RWPE2 (cell line): ENCODE data around the gene CCDC92.

Experiments
- ATAC-seq: fragments of 200-7000 bp; cut with Tn5 transposase; 3 replicates; pipeline ENCODE4 v1.9.1; 2021; ENCODE audit warnings: low read depth
- DNase-seq: peaks from one replicate; pipeline ENCODE4 v3.0.0-alpha.2; 2020; ENCODE audit warnings: low spot score
- H3K27ac ChIP-seq: fragments of 450-650 bp; 2 replicates; pipeline ENCODE4 v1.5.1; 2017; ENCODE audit warnings: mild to moderate bottlenecking; ENCODE audit not compliant: poor library complexity, severe bottlenecking
- H3K27me3 ChIP-seq: fragments of 250-450 bp; sonication (Bioruptor Pico); 2 replicates; pipeline ENCODE4 v1.5.1; 2021; ENCODE audit warnings: mild to moderate bottlenecking, moderate library complexity; ENCODE audit not compliant: insufficient read depth, poor library complexity, severe bottlenecking
- H3K36me3 ChIP-seq: fragments of 250-450 bp; sonication (Bioruptor Pico); 2 replicates; pipeline ENCODE4 v1.5.1; 2020; ENCODE audit warnings: low read depth, mild to moderate bottlenecking, moderate library complexity
- H3K4me1 ChIP-seq: fragments of 250-450 bp; sonication (Bioruptor Pico); 2 replicates; pipeline ENCODE4 v1.5.1; 2021; ENCODE audit warnings: mild to moderate bottlenecking, moderate library complexity; ENCODE audit not compliant: insufficient read depth, poor library complexity, severe bottlenecking
- H3K4me3 ChIP-seq: fragments of 250-450 bp; sonication (Bioruptor Pico); 2 replicates; pipeline ENCODE4 v1.5.1; 2021; ENCODE audit warnings: mild to moderate bottlenecking, moderate library complexity; ENCODE audit not compliant: severe bottlenecking
- H3K9me3 ChIP-seq: fragments of 250-450 bp; sonication (Bioruptor Pico); 2 replicates; pipeline ENCODE4 v1.5.1; 2021; ENCODE audit warnings: mild to moderate bottlenecking, moderate library complexity; ENCODE audit not compliant: severe bottlenecking
- CTCF ChIP-seq: fragments of 450-650 bp; IDR thresholded peaks from one replicate; pipeline ENCODE4 v1.5.1; 2017; ENCODE audit warnings: mild to moderate bottlenecking, moderate library complexity; ENCODE audit not compliant: poor library complexity, severe bottlenecking

CCDC92 gene

GRCh38 chr12:124011435-124012115, 38.9 kb upstream of the CCDC92 start:
- no peaks in the 10 kb centered on the region for H3K4me1 ChIP-seq
- no peaks in the 10 kb centered on the region for H3K27me3 ChIP-seq
- no peak for ATAC-seq
- no peak overlapping the region for H3K4me3 ChIP-seq
- H3K36me3 ChIP-seq: peaks cover 41% of the 10 kb centered on the region
- no peak overlapping the region for H3K27ac ChIP-seq
- no peaks in the 10 kb centered on the region for H3K9me3 ChIP-seq
- TF ChIP-seq CTCF: no peak
- DNase-seq: no peak

- ATAC-seq (no peak), DNase-seq (no peak)
- no peak for TF ChIP-seq CTCF
- Histone ChIP-seq H3K9me3 (no peaks in the 10 kb centered on the region), H3K27me3 (no peaks in the 10 kb centered on the region), H3K4me1 (no peaks in the 10 kb centered on the region), H3K4me3 (no peak overlapping the region), H3K36me3 (peaks cover 41% of the 10 kb centered on the region), H3K27ac (no peak overlapping the region)
Measured at GRCh38 chr12:124010687-124011086, 38.1 kb upstream of the CCDC92 start.

GRCh38 chr12:124009781-124010180, 37.1 kb upstream of the CCDC92 start:
- no peaks in the 10 kb centered on the region for H3K4me1 ChIP-seq
- no peak overlapping the region for H3K27ac ChIP-seq
- no peaks in the 10 kb centered on the region for H3K9me3 ChIP-seq
- H3K4me3 ChIP-seq: no peak overlapping the region
- no peak for TF ChIP-seq CTCF
- peaks cover 48% of the 10 kb centered on the region for H3K36me3 ChIP-seq
- no peaks in the 10 kb centered on the region for H3K27me3 ChIP-seq
- ATAC-seq (no peak), DNase-seq (no peak)

- no peak overlapping the region for H3K27ac ChIP-seq
- H3K27me3 ChIP-seq: no peaks in the 10 kb centered on the region
- no peak for DNase-seq
- no peaks in the 10 kb centered on the region for H3K9me3 ChIP-seq
- no peak for TF ChIP-seq CTCF
- peaks cover 57% of the 10 kb centered on the region for H3K36me3 ChIP-seq
- H3K4me1 ChIP-seq: no peaks in the 10 kb centered on the region
- no peak overlapping the region for H3K4me3 ChIP-seq
- no peak for ATAC-seq
Measured at GRCh38 chr12:124008595-124008994, 36.0 kb upstream of the CCDC92 start.

- ATAC-seq (no peak), DNase-seq (no peak)
- TF ChIP-seq CTCF: no peak
- H3K27ac ChIP-seq: no peak overlapping the region
- no peaks in the 10 kb centered on the region for H3K9me3 ChIP-seq
- no peaks in the 10 kb centered on the region for H3K4me1 ChIP-seq
- H3K27me3 ChIP-seq: no peaks in the 10 kb centered on the region
- no peak overlapping the region for H3K4me3 ChIP-seq
- peaks cover 51% of the 10 kb centered on the region for H3K36me3 ChIP-seq
Measured at GRCh38 chr12:124007826-124008570, 35.4 kb upstream of the CCDC92 start.
